ENCODE results near the gene BAZ2B. TPM values are rescaled to one million over a fixed set of nuclear protein-coding genes. Genes with fewer than 3 reads are reported as not detected.

Gene BAZ2B
- total RNA-seq, 1 experiment from 2014 or later: 19.9 TPM

GRCh38 chr2:159586034-159586433 lies 30.3 kb downstream of the BAZ2B start:
- BruUV-seq (replicated peaks): no TSS peak
- no peak overlapping the region for H3K4me2 ChIP-seq (ENCODE audit: low read length)
- H3K27ac ChIP-seq (ENCODE audit: low read depth, low read length): no peak overlapping the region
- ATAC-seq (no peak), DNase-seq (ENCODE audit: low read depth, low spot score) (no peak)
- H3K27me3 ChIP-seq (ENCODE audit: insufficient read depth, low read length): no peaks in the 10 kb centered on the region
- no peak overlapping the region for H2AFZ ChIP-seq (ENCODE audit: low read depth, low read length, poor library complexity, severe bottlenecking)
- RAD21 ChIA-PET (ENCODE audit: low non-redundant PET in 1 of 2, low total read pairs in 2 of 2, uncharacterized antibody in 2 of 2, unreplicated experiment in 2 of 2): no interaction called here
- no peak overlapping the region for H3K4me3 ChIP-seq (replicated peaks in 1 of 2; ENCODE audit: low read depth in 1 of 2, low read length in 2 of 2)
- intact Hi-C loops (cut with micrococcal nuclease): no loop called here
- CTCF ChIA-PET: no interaction called here
- TF ChIP-seq SRF (IDR thresholded peaks at IDR 0.05; ENCODE audit: low read depth) (no peak), EZH2 (IDR thresholded peaks at IDR 0.05) (no peak), YY1 (IDR thresholded peaks at IDR 0.05; ENCODE audit: extremely low read depth, insufficient replicate concordance, low read depth, low read length) (no peak), POLR2AphosphoS5 (IDR thresholded peaks at IDR 0.05; ENCODE audit: low read depth, low read length) (no peak), TCF7L2 (IDR thresholded peaks at IDR 0.05; ENCODE audit: borderline replicate concordance, extremely low read depth, insufficient read depth, insufficient read length) (no peak), RAD21 (IDR thresholded peaks at IDR 0.05; ENCODE audit: low read depth) (no peak), CEBPB (IDR thresholded peaks at IDR 0.05; ENCODE audit: low read depth) (no peak), ZFX (IDR thresholded peaks at IDR 0.05) (no peak), ELF1 (IDR thresholded peaks at IDR 0.05; ENCODE audit: borderline replicate concordance, low read depth) (no peak), SIN3A (IDR thresholded peaks at IDR 0.05; ENCODE audit: low read depth) (no peak), CBX3 (IDR thresholded peaks at IDR 0.05; ENCODE audit: low read depth) (no peak)
- POLR2A ChIA-PET: no interaction called here
- no peaks in the 10 kb centered on the region for H3K4me1 ChIP-seq (ENCODE audit: control insufficient read depth in 1 of 2, insufficient read depth in 2 of 2, low read length in 2 of 2)
- no peaks in the 10 kb centered on the region for H3K79me2 ChIP-seq (ENCODE audit: insufficient read depth, low read length)
- no peaks in the 10 kb centered on the region for H3K36me3 ChIP-seq (ENCODE audit: control insufficient read depth in 1 of 2, insufficient read depth in 2 of 2, low read length in 2 of 2)
- H3K9me3 ChIP-seq (ENCODE audit: control insufficient read depth in 1 of 2, insufficient read depth in 1 of 2, low read depth in 1 of 2, low read length in 2 of 2): no peaks in the 10 kb centered on the region
- H3K9me2 ChIP-seq (ENCODE audit: insufficient read depth): no peaks in the 10 kb centered on the region
- 0 out of 2 replicates have a peak, but pooled peaks cover under 1% of the 10 kb centered on the region for H4K20me1 ChIP-seq (ENCODE audit: insufficient read depth)
- H3K9ac ChIP-seq (ENCODE audit: low read length): no peak overlapping the region

- Histone ChIP-seq H3K4me1 (ENCODE audit: control insufficient read depth in 1 of 2, insufficient read depth in 2 of 2, low read length in 2 of 2) (no peaks in the 10 kb centered on the region), H2AFZ (ENCODE audit: low read depth, low read length, poor library complexity, severe bottlenecking) (no peak overlapping the region), H3K36me3 (ENCODE audit: control insufficient read depth in 1 of 2, insufficient read depth in 2 of 2, low read length in 2 of 2) (no peaks in the 10 kb centered on the region), H3K27ac (ENCODE audit: low read depth, low read length) (no peak overlapping the region), H3K27me3 (ENCODE audit: insufficient read depth, low read length) (no peaks in the 10 kb centered on the region), H3K9me2 (ENCODE audit: insufficient read depth) (no peaks in the 10 kb centered on the region), H4K20me1 (ENCODE audit: insufficient read depth) (no peaks in the 10 kb centered on the region), H3K4me3 (replicated peaks in 1 of 2; ENCODE audit: low read depth in 1 of 2, low read length in 2 of 2) (no peak overlapping the region), H3K9me3 (ENCODE audit: control insufficient read depth in 1 of 2, insufficient read depth in 1 of 2, low read depth in 1 of 2, low read length in 2 of 2) (no peaks in the 10 kb centered on the region), H3K9ac (ENCODE audit: low read length) (no peak overlapping the region), H3K4me2 (ENCODE audit: low read length) (no peak overlapping the region), H3K79me2 (ENCODE audit: insufficient read depth, low read length) (no peaks in the 10 kb centered on the region)
- BruUV-seq (replicated peaks): no TSS peak
- DNase-seq (ENCODE audit: low read depth, low spot score): no peak
- ChIA-PET POLR2A (no interaction called here), RAD21 (ENCODE audit: low non-redundant PET in 1 of 2, low total read pairs in 2 of 2, uncharacterized antibody in 2 of 2, unreplicated experiment in 2 of 2) (no interaction called here), CTCF (no interaction called here)
- no peak for TF ChIP-seq REST (IDR thresholded peaks at IDR 0.05; ENCODE audit: low read depth)
- TF ChIP-seq SRF (IDR thresholded peaks at IDR 0.05; ENCODE audit: low read depth): no peak
- TF ChIP-seq YY1 (IDR thresholded peaks at IDR 0.05; ENCODE audit: extremely low read depth, insufficient replicate concordance, low read depth, low read length): no peak
- TF ChIP-seq RAD21 (IDR thresholded peaks at IDR 0.05; ENCODE audit: low read depth): no peak
- TF ChIP-seq CEBPB (IDR thresholded peaks at IDR 0.05; ENCODE audit: low read depth): no peak
- no peak for TF ChIP-seq CBX3 (IDR thresholded peaks at IDR 0.05; ENCODE audit: low read depth)
- no peak for TF ChIP-seq TCF7L2 (IDR thresholded peaks at IDR 0.05; ENCODE audit: borderline replicate concordance, extremely low read depth, insufficient read depth, insufficient read length)
- no peak for TF ChIP-seq EZH2 (IDR thresholded peaks at IDR 0.05)
- no peak for ATAC-seq
- intact Hi-C loops (cut with micrococcal nuclease): no loop called here
These were observed 30.7 kb downstream of the BAZ2B start for GRCh38 chr2:159585622-159586021.
